Liver (tissue), 3 donors: ENCODE measurements around the gene ZNRF3.

ENCODE experiments used
- ATF3 ChIP-seq: IDR thresholded peaks from 2 replicates; pipeline ENCODE4 v1.6.1; 2016; ENCODE audit warnings: antibody characterized with exemption
- CTCF ChIP-seq: fragments of 150-350 bp; IDR thresholded peaks from 2 replicates; pipeline ENCODE4 v1.5.1; 2017; ENCODE audit warnings: improper control_type of control experiment, low read depth, low read length; ENCODE audit not compliant: missing input control
- FOXA1 ChIP-seq: IDR thresholded peaks from 2 replicates; pipeline ENCODE4 v1.6.1; 2016; ENCODE audit warnings: antibody characterized with exemption
- HNF4G ChIP-seq: IDR thresholded peaks from 2 replicates; pipeline ENCODE4 v1.6.1; 2016; ENCODE audit warnings: antibody characterized with exemption
- MAX ChIP-seq: IDR thresholded peaks from 2 replicates; pipeline ENCODE4 v1.6.1; 2016; ENCODE audit warnings: antibody characterized with exemption
- RAD21 ChIP-seq, 2 donors: IDR thresholded peaks; 2 replicates each; pipeline ENCODE4 v1.6.1; 2016; ENCODE audit warnings: antibody characterized with exemption in 2 of 2, mild to moderate bottlenecking in 2 of 2
- REST ChIP-seq: IDR thresholded peaks from 2 replicates; pipeline ENCODE4 v1.6.1; 2016; ENCODE audit warnings: antibody characterized with exemption, mild to moderate bottlenecking
- TAF1 ChIP-seq: conservative IDR thresholded peaks from 2 replicates; pipeline ENCODE4 v1.6.1; 2016; ENCODE audit warnings: antibody characterized with exemption, mild to moderate bottlenecking
- YY1 ChIP-seq: IDR thresholded peaks from 2 replicates; pipeline ENCODE4 v1.6.1; 2016; ENCODE audit warnings: antibody characterized with exemption, mild to moderate bottlenecking
- donor health status: healthy.
- donor health status: healthy.

GRCh38 chr22:28903080-28903479, 19.7 kb downstream of the ZNRF3 start:
- no peak for TF ChIP-seq CTCF
- no peak for TF ChIP-seq REST
- no peak for TF ChIP-seq YY1
- no peak for TF ChIP-seq FOXA1
- no peak for TF ChIP-seq TAF1
- TF ChIP-seq MAX: no peak
- no peak for TF ChIP-seq HNF4G
- no peak for TF ChIP-seq RAD21 (IDR thresholded peaks at IDR 0.05)
- TF ChIP-seq ATF3: no peak
